ENCODE results near the gene PCED1A. TPM values are rescaled to one million over a fixed set of nuclear protein-coding genes. Genes with fewer than 3 reads are reported as not detected.
A peak's percentile ranks its signal among the peaks of the same experiment; 100 is the strongest.

Gene PCED1A
- total and polyA plus RNA-seq, 9 of the 15 experiments (the other 6 are each of a cell fraction or from before 2014, with no cell fraction given) = 1.5 to 11.5 (median 5.9) TPM

DNA sequence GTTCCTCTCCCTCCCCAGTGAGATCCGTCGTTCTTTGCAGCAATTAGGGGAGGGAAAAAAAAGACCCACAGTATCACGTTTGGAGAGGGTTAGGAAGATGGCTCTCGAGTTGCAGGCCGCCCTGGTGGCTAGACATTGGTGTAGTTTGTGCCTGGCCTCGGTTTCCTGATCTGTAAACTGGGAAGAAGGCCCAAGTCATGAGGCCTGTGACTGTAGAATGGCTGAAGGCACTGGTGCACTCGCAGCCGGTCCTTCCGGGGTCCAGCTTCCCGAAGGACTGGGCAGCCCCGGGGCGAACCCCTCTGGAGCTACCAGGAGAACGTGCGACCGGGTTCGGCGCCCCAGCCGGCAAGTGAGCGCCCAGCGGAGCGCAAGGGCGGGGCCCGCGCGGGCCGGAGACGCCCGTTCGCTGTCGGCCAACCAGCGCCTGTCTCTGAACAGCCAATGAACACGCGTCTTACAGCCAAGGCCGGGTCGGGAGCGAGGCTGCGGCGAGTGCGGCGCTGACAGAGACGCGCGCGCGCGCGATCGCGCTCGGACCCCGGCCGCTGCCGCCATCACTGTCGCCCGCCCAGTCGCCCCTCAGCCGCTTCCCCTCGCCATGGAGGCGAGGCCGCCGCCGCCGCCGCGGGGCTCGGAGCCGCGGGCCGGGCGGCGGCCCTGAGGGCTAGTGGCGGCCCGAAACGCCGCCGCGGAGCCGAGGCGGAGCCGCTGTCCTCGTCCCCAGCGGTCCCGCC, 32.7 kb upstream of the PCED1A start, which contains the start of gene PTPRA (continued):
- TF ChIP-seq BRD4 (IDR thresholded peaks at IDR 0.05) = no peak
- TF ChIP-seq TEAD4 (IDR thresholded peaks at IDR 0.05; ENCODE audit: low read length) = no peak
- no peak for TF ChIP-seq TEAD4 (CRISPR knock-in tag; IDR thresholded peaks at IDR 0.05; ENCODE audit: borderline replicate concordance)
- TF ChIP-seq, protein P1, sequence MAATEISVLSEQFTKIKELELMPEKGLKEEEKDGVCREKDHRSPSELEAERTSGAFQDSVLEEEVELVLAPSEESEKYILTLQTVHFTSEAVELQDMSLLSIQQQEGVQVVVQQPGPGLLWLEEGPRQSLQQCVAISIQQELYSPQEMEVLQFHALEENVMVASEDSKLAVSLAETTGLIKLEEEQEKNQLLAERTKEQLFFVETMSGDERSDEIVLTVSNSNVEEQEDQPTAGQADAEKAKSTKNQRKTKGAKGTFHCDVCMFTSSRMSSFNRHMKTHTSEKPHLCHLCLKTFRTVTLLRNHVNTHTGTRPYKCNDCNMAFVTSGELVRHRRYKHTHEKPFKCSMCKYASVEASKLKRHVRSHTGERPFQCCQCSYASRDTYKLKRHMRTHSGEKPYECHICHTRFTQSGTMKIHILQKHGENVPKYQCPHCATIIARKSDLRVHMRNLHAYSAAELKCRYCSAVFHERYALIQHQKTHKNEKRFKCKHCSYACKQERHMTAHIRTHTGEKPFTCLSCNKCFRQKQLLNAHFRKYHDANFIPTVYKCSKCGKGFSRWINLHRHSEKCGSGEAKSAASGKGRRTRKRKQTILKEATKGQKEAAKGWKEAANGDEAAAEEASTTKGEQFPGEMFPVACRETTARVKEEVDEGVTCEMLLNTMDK (IDR thresholded peaks at IDR 0.05; ENCODE audit: borderline replicate concordance, insufficient read depth, low read depth, low read length, poor library complexity, severe bottlenecking) = no peak
- TF ChIP-seq ZNF197 (CRISPR knock-in tag; IDR thresholded peaks at IDR 0.05; ENCODE audit: low read depth) = no peak
- TF ChIP-seq, protein P2, sequence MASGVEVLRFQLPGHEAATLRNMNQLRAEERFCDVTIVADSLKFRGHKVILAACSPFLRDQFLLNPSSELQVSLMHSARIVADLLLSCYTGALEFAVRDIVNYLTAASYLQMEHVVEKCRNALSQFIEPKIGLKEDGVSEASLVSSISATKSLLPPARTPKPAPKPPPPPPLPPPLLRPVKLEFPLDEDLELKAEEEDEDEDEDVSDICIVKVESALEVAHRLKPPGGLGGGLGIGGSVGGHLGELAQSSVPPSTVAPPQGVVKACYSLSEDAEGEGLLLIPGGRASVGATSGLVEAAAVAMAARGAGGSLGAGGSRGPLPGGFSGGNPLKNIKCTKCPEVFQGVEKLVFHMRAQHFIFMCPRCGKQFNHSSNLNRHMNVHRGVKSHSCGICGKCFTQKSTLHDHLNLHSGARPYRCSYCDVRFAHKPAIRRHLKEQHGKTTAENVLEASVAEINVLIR (CRISPR knock-in tag; IDR thresholded peaks at IDR 0.05) = no peak
- no peak for TF ChIP-seq ZNF23 (CRISPR knock-in tag; IDR thresholded peaks at IDR 0.05)
- TF ChIP-seq, protein P3, sequence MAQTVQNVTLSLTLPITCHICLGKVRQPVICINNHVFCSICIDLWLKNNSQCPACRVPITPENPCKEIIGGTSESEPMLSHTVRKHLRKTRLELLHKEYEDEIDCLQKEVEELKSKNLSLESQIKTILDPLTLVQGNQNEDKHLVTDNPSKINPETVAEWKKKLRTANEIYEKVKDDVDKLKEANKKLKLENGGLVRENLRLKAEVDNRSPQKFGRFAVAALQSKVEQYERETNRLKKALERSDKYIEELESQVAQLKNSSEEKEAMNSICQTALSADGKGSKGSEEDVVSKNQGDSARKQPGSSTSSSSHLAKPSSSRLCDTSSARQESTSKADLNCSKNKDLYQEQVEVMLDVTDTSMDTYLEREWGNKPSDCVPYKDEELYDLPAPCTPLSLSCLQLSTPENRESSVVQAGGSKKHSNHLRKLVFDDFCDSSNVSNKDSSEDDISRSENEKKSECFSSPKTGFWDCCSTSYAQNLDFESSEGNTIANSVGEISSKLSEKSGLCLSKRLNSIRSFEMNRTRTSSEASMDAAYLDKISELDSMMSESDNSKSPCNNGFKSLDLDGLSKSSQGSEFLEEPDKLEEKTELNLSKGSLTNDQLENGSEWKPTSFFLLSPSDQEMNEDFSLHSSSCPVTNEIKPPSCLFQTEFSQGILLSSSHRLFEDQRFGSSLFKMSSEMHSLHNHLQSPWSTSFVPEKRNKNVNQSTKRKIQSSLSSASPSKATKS (CRISPR knock-in tag; IDR thresholded peaks at IDR 0.05) = no peak
- TF ChIP-seq ZNF124 (CRISPR knock-in tag; IDR thresholded peaks at IDR 0.05) = no peak
- no peak for TF ChIP-seq HNRNPUL1 (IDR thresholded peaks at IDR 0.05; ENCODE audit: low read length)
- TF ChIP-seq DIDO1 (tag; IDR thresholded peaks at IDR 0.05; ENCODE audit: low read depth) = no peak
- TF ChIP-seq ZNF586 (CRISPR knock-in tag; conservative IDR thresholded peaks at IDR 0.05) = no peak
- TF ChIP-seq SRSF1 (IDR thresholded peaks at IDR 0.05; ENCODE audit: low read depth, low read length) = no peak
- TF ChIP-seq NFRKB (IDR thresholded peaks at IDR 0.05; ENCODE audit: low read depth) = peak; percentile 78; the same call in 1 of the 2 replicates
